Activated T-helper 2 cell treated with anti-CD3 and anti-CD28 coated beads, Interferon-gamma antibody, Interleukin-2, Interleukin-4, amounts not matched to agents 10 μg/mL and 5 μg/mL and 100 μg/mL, durations not matched to agents 14 hours and 24 hours and 36 hours (primary cell): ENCODE results near the gene MMP21. TPM values are rescaled to one million over a fixed set of nuclear protein-coding genes. Genes with fewer than 3 reads are reported as not detected.

Experiments used
- DNase-seq: peaks from one replicate; pipeline ENCODE4 v3.0.0; 2021; ENCODE audit warnings: low spot score
- H3K27ac Mint-ChIP-seq: one replicate; pipeline ENCODE4 v1.8.0; 2021; ENCODE audit warnings: mixed read lengths
- H3K27me3 Mint-ChIP-seq: one replicate; pipeline ENCODE4 v1.8.0; 2021; ENCODE audit warnings: low read depth, mixed read lengths
- H3K36me3 Mint-ChIP-seq: one replicate; pipeline ENCODE4 v1.8.0; 2021; ENCODE audit warnings: low read depth, mixed read lengths
- H3K4me1 Mint-ChIP-seq: one replicate; pipeline ENCODE4 v1.8.0; 2021; ENCODE audit warnings: low read depth, mixed read lengths
- H3K4me3 Mint-ChIP-seq: one replicate; pipeline ENCODE4 v1.8.0; 2021; ENCODE audit warnings: low read depth, mild to moderate bottlenecking, moderate library complexity, mixed read lengths
- H3K9me3 Mint-ChIP-seq: one replicate; pipeline ENCODE4 v1.8.0; 2021; ENCODE audit warnings: mixed read lengths
- intact Hi-C: fragments of 100-400 bp; cut with micrococcal nuclease; formaldehyde crosslinking; loops from one replicate; pipeline ENCODE4 v1.15.1; 2023
- total RNA-seq: library from RNA; stranded (reverse); gene quantifications from 2 replicates; pipeline ENCODE4 v1.2.3, GENCODE V29; 2022

Gene MMP21, protein sequence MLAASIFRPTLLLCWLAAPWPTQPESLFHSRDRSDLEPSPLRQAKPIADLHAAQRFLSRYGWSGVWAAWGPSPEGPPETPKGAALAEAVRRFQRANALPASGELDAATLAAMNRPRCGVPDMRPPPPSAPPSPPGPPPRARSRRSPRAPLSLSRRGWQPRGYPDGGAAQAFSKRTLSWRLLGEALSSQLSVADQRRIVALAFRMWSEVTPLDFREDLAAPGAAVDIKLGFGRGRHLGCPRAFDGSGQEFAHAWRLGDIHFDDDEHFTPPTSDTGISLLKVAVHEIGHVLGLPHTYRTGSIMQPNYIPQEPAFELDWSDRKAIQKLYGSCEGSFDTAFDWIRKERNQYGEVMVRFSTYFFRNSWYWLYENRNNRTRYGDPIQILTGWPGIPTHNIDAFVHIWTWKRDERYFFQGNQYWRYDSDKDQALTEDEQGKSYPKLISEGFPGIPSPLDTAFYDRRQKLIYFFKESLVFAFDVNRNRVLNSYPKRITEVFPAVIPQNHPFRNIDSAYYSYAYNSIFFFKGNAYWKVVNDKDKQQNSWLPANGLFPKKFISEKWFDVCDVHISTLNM
- 0.11 TPM in 2 replicates for total RNA-seq

DNA sequence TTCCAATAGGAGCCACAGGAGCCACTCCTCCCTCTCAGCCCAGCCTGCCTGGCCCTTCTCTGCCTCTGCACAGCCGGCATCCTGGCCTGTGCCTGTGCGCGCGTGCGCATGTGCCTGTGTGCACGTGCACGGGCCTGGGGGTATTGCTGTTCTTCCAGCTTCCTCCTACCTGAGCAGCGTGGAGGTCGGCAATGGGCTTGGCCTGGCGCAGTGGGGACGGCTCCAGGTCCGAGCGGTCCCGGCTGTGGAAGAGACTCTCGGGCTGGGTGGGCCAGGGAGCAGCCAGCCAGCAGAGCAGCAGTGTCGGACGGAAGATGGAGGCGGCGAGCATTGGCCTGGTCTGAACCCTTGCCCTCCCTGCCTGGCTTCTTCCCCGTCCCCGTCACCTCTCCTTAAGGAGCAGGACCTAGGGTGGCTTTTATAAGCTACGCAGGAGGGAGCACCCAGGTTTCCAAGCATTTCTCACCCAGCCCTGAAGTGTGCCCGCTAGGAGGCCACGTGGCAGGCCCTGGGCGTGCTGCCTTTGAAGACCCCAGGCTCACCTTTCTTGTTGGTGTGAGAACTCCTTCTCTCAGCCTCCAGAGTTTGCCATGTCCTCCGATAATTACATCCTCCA is at the start of gene MMP21:
Gene MMP21, minus strand, starts transcription at position 331 of the 616 bp plus-strand sequence. Its CDS starts 0 bp downstream, at position 331.
- intact Hi-C loops = no loop called here
- Mint-ChIP-seq H3K4me3 (no peak within 1 kb of the TSS), H3K9me3 (no peaks in the 10 kb centered on the region), H3K36me3 (no peaks in the 10 kb centered on the region), H3K4me1 (no peaks in the 10 kb centered on the region), H3K27me3 (peaks cover 4% of the 10 kb centered on the region), H3K27ac (no peak within 1 kb of the TSS)
- no peak for DNase-seq

DNA sequence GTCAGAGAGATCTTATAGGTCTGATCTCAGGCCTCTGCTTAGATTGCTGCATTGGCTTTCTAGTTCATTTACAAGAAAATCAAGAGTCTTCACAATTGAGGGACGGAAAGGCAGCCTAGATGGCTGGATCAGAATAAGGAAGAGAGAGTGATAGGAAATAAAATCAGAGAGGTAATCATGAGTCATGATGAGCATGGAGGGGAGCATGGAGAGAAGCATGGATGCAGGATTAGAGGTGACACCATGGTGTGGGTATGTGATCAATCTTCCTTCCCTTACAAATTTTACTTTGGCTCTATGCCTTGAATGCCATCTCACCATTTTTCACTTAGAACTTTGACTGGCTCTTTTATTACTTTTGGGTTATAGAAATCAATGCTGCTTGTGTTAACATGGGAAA is 49.1 kb upstream of the MMP21 start:
- H3K4me3 Mint-ChIP-seq = no peak overlapping the region
- no peak for DNase-seq
- H3K4me1 Mint-ChIP-seq = peaks cover 25% of the 10 kb centered on the region
- no peaks in the 10 kb centered on the region for H3K27me3 Mint-ChIP-seq
- H3K36me3 Mint-ChIP-seq = peaks cover 39% of the 10 kb centered on the region
- intact Hi-C loops = loop anchor here (5.0 kb wide), 1 partner anchor 907 kb away; no protein-coding TSS in a partner anchor
- H3K9me3 Mint-ChIP-seq = no peaks in the 10 kb centered on the region
- H3K27ac Mint-ChIP-seq = no peak overlapping the region

GRCh38 chr10:125823663-125824251 is 48.1 kb upstream of the MMP21 start:
- Mint-ChIP-seq H3K4me3 (no peak overlapping the region), H3K36me3 (peaks cover 29% of the 10 kb centered on the region), H3K27me3 (no peaks in the 10 kb centered on the region), H3K27ac (no peak overlapping the region), H3K4me1 (peaks cover 21% of the 10 kb centered on the region), H3K9me3 (no peaks in the 10 kb centered on the region)
- intact Hi-C loops = loop anchor here (1.0 to 5.0 kb wide), 3 partner anchors 73 to 906 kb away; partner anchors contain the start of genes EDRF1 and FANK1
- peak; percentile 10 for DNase-seq

- H3K27ac Mint-ChIP-seq = peak within 1 kb of the TSS; percentile 83
- H3K9me3 Mint-ChIP-seq = no peaks in the 10 kb centered on the region
- intact Hi-C loops = loop anchor here (1.0 to 5.0 kb wide), 3 partner anchors 73 to 906 kb away; partner anchors contain the start of genes EDRF1 and FANK1
- peak within 1 kb of the TSS; percentile 82 for H3K4me3 Mint-ChIP-seq
- H3K4me1 Mint-ChIP-seq = peaks cover 18% of the 10 kb centered on the region
- peak; percentile 89 for DNase-seq
- peaks cover 22% of the 10 kb centered on the region for H3K36me3 Mint-ChIP-seq
- no peaks in the 10 kb centered on the region for H3K27me3 Mint-ChIP-seq
Measured at GRCh38 chr10:125822878-125823662, 47.4 kb upstream of the MMP21 start, which contains the start of the genes BCCIP and UROS. BCCIP (plus strand) TSS chr10:125823546; CDS start chr10:125823558, 12 bp downstream. UROS (minus strand) TSS chr10:125823258; CDS start chr10:125816499, 6,759 bp downstream.

DNA sequence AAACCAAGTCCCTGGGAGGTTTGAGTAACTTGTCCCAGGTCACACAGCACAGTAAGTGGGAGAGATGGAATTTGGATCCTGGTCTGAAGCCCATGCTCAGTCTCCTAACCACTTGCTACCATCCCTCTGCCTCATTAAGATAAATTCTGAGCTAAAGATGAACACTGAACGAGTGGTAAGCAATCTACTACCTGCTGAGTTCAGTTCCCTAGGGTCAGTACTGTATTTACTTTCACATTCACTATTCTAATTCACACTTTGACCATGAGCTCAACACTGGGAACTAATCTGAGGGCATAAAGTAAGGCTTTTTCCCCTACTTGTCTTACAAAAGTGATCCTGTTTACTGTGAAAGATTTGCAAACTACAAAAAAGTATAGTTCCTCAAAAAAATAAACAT is 45.1 kb upstream of the MMP21 start:
- intact Hi-C loops = loop anchor here (5.0 kb wide), 1 partner anchor 903 kb away; no protein-coding TSS in a partner anchor
- no peak overlapping the region for H3K27ac Mint-ChIP-seq
- peaks cover 2% of the 10 kb centered on the region for H3K36me3 Mint-ChIP-seq
- no peaks in the 10 kb centered on the region for H3K9me3 Mint-ChIP-seq
- DNase-seq = no peak
- no peaks in the 10 kb centered on the region for H3K27me3 Mint-ChIP-seq
- H3K4me1 Mint-ChIP-seq = peaks cover 14% of the 10 kb centered on the region
- H3K4me3 Mint-ChIP-seq = no peak overlapping the region

- Mint-ChIP-seq H3K4me1 (peaks cover 13% of the 10 kb centered on the region), H3K36me3 (peaks cover 24% of the 10 kb centered on the region), H3K27ac (no peak overlapping the region), H3K27me3 (no peaks in the 10 kb centered on the region), H3K4me3 (no peak overlapping the region), H3K9me3 (no peaks in the 10 kb centered on the region)
- intact Hi-C loops = no loop called here
- no peak for DNase-seq
Measured at GRCh38 chr10:125817337-125817946, 41.8 kb upstream of the MMP21 start.

DNA sequence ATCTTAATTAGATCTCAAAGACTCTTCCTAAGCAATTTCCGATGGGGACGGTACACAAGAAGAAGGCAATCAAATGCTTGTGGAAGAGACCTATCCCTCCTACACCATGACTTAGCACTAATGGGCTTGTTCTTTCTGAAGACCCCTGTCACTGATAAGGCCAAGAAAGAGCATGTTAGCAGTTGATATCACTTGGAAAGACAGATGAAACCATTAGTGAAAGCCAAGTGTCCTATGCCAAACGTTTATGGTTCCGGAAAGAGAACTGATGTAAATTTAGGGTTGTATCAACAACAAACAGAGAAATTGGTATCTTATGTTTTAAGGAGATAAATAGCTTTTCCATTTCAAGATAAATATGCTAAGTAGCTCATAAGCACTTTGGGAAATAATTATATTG is 40.9 kb upstream of the MMP21 start:
- H3K9me3 Mint-ChIP-seq = no peaks in the 10 kb centered on the region
- H3K4me1 Mint-ChIP-seq = peaks cover 8% of the 10 kb centered on the region
- no peaks in the 10 kb centered on the region for H3K27me3 Mint-ChIP-seq
- H3K36me3 Mint-ChIP-seq = peaks cover 28% of the 10 kb centered on the region
- H3K27ac Mint-ChIP-seq = no peak overlapping the region
- H3K4me3 Mint-ChIP-seq = no peak overlapping the region
- no peak for DNase-seq
- intact Hi-C loops = no loop called here

GRCh38 chr10:125815764-125816163 is 40.1 kb upstream of the MMP21 start:
- Mint-ChIP-seq H3K27me3 (no peaks in the 10 kb centered on the region), H3K27ac (no peak overlapping the region), H3K4me1 (peaks cover 3% of the 10 kb centered on the region), H3K9me3 (no peaks in the 10 kb centered on the region), H3K4me3 (no peak overlapping the region), H3K36me3 (peaks cover 32% of the 10 kb centered on the region)
- DNase-seq = no peak
- intact Hi-C loops = no loop called here

- Mint-ChIP-seq H3K36me3 (peaks cover 42% of the 10 kb centered on the region), H3K9me3 (no peaks in the 10 kb centered on the region), H3K27ac (no peak overlapping the region), H3K27me3 (no peaks in the 10 kb centered on the region), H3K4me1 (no peaks in the 10 kb centered on the region), H3K4me3 (no peak overlapping the region)
- intact Hi-C loops = no loop called here
- DNase-seq = no peak
Measured at GRCh38 chr10:125812128-125812750, 36.6 kb upstream of the MMP21 start.

- peaks cover 52% of the 10 kb centered on the region for H3K36me3 Mint-ChIP-seq
- H3K27me3 Mint-ChIP-seq = no peaks in the 10 kb centered on the region
- H3K4me3 Mint-ChIP-seq = no peak overlapping the region
- H3K27ac Mint-ChIP-seq = no peak overlapping the region
- H3K9me3 Mint-ChIP-seq = no peaks in the 10 kb centered on the region
- no peak for DNase-seq
- H3K4me1 Mint-ChIP-seq = no peaks in the 10 kb centered on the region
- intact Hi-C loops = no loop called here
Measured at GRCh38 chr10:125811251-125811650, 35.6 kb upstream of the MMP21 start.

GRCh38 chr10:125808047-125808446 is 32.4 kb upstream of the MMP21 start:
- H3K4me1 Mint-ChIP-seq = no peaks in the 10 kb centered on the region
- DNase-seq = no peak
- H3K4me3 Mint-ChIP-seq = no peak overlapping the region
- no peaks in the 10 kb centered on the region for H3K9me3 Mint-ChIP-seq
- H3K36me3 Mint-ChIP-seq = peaks cover 30% of the 10 kb centered on the region
- intact Hi-C loops = no loop called here
- no peak overlapping the region for H3K27ac Mint-ChIP-seq
- no peaks in the 10 kb centered on the region for H3K27me3 Mint-ChIP-seq
